Pancreas (tissue), 10 donors: ENCODE results near the gene FCN1. TPM values are rescaled to one million over a fixed set of nuclear protein-coding genes. Genes with fewer than 3 reads are reported as not detected.

Source experiments
- ATAC-seq, 4 donors: fragments of 200-7000 bp; cut with Tn5 transposase; one replicate each; pipeline versions ENCODE4 v1.8.0 to v1.9.1; 2020; ENCODE audit warnings: mild to moderate bottlenecking in 4 of 4, moderate library complexity in 4 of 4
- DNase-seq, 6 donors: peaks; one replicate each; pipeline ENCODE4 v3.0.0-alpha.2; 2020
- FAIRE-seq: peaks from 2 replicates; lab custom pipeline; 2012; peaks lifted over from hg19 to GRCh38; lab: Jason Lieb, UNC
- H3K27ac ChIP-seq, 4 donors: fragments of 200-600 bp; sonication (generic); 1 replicate in 3 of 4; 2 replicates in 1 of 4; pipeline versions ENCODE4 v1.5.0 to v1.8.0; 2020
- H3K27me3 ChIP-seq, 4 donors: fragments of 200-600 bp; one replicate each; pipeline ENCODE4 v1.8.0; 2021
- H3K36me3 ChIP-seq, 3 donors: fragments of 200-600 bp; sonication (generic) in 1 of 3; one replicate each; pipeline versions ENCODE4 v1.5.0 to v1.8.0; 2020 to 2021
- H3K4me1 ChIP-seq, 3 donors: fragments of 200-600 bp; one replicate each; pipeline ENCODE4 v1.8.0; 2021
- H3K4me3 ChIP-seq, 4 donors: fragments of 200-600 bp; sonication (generic) in 2 of 4; one replicate each; pipeline versions ENCODE4 v1.5.0 to v1.8.0; 2020 to 2021
- H3K9me3 ChIP-seq, 4 donors: fragments of 200-600 bp; one replicate each; pipeline ENCODE4 v1.8.0; 2021
- WGBS, 2 donors: extraction: QIAGEN DNeasy Blood & Tissue Kit; methylation state at CpG; one replicate each; pipeline ENCODE4 v1.1.7; 2013; 5-methylcytosine and 5-hydroxymethylcytosine counted together
- intact Hi-C, 3 donors: fragments of 100-400 bp; cut with DNase I; formaldehyde crosslinking; loops; one replicate each; pipeline versions ENCODE4 v1.11.1 to v1.14.2; 2022
- polyA plus RNA-seq, 2 donors: library from polyadenylated mRNA; stranded (reverse); fragments of 200-250 nt; gene quantifications; one replicate each; pipeline ENCODE4 v1.2.3, GENCODE V29; 2013
- total RNA-seq, 6 donors: library from RNA; stranded (reverse); fragmentation: NEBNext Ultra II Directional in 4 of 6; extraction: Animal tissue kit (Norgen Biotek cat#: 25700) in 4 of 6; gene quantifications; one replicate each; pipeline versions ENCODE4 v1.2.1 to v1.2.4, GENCODE V29; 2021 to 2023
- TF ChIP-seq, protein P1 (sequence below), 4 donors: fragments of 200-600 bp; sonication (generic) in 3 of 4; IDR thresholded peaks; one replicate each; pipeline versions ENCODE4 v1.5.0 to v1.8.0; 2021; ENCODE audit warnings: antibody characterized with exemption in 4 of 4
- donor health status: healthy with polysubstance abuse.
- donor health status: DM: no; HTN: no; CAD: no; lungs with moderate emphysema.
- donor health status: DM: no; HTN: no; CAD: no.
- donor health status: control.
- donor health status: control.
- donor health status: Bipolar disorder and iron deficiency.
- donor health status: DM: yes; HTN: yes; CAD: no.
- donor health status: DM: no; HTN: no; CAD: no.
- donor health status: DM: no; HTN: no; CAD: no.
- donor health status: DM: yes; HTN: yes; CAD: no.

Gene FCN1
- total and polyA plus RNA-seq, 8 donors = 0.32 to 6.2 (median 1.0) TPM

GRCh38 chr9:134871697-134872340 is 45.9 kb downstream of the FCN1 start:
- no peaks in the 10 kb centered on the region for H3K9me3 ChIP-seq
- FAIRE-seq (no peak), DNase-seq (no peak), ATAC-seq (peak in 1 of 4 donors; percentile 17)
- 56 to 61% methylated on average over 16 of the region's 16 CpGs for WGBS, 2 donors
- H3K36me3 ChIP-seq = no peaks in the 10 kb centered on the region
- H3K27me3 ChIP-seq = no peaks in the 10 kb centered on the region
- H3K4me3 ChIP-seq = no peak overlapping the region
- TF ChIP-seq, protein P1, sequence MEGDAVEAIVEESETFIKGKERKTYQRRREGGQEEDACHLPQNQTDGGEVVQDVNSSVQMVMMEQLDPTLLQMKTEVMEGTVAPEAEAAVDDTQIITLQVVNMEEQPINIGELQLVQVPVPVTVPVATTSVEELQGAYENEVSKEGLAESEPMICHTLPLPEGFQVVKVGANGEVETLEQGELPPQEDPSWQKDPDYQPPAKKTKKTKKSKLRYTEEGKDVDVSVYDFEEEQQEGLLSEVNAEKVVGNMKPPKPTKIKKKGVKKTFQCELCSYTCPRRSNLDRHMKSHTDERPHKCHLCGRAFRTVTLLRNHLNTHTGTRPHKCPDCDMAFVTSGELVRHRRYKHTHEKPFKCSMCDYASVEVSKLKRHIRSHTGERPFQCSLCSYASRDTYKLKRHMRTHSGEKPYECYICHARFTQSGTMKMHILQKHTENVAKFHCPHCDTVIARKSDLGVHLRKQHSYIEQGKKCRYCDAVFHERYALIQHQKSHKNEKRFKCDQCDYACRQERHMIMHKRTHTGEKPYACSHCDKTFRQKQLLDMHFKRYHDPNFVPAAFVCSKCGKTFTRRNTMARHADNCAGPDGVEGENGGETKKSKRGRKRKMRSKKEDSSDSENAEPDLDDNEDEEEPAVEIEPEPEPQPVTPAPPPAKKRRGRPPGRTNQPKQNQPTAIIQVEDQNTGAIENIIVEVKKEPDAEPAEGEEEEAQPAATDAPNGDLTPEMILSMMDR (IDR thresholded peaks at IDR 0.05) = no peak
- intact Hi-C loops = no loop called here
- H3K4me1 ChIP-seq = no peaks in the 10 kb centered on the region
- H3K27ac ChIP-seq = no peak overlapping the region

DNA sequence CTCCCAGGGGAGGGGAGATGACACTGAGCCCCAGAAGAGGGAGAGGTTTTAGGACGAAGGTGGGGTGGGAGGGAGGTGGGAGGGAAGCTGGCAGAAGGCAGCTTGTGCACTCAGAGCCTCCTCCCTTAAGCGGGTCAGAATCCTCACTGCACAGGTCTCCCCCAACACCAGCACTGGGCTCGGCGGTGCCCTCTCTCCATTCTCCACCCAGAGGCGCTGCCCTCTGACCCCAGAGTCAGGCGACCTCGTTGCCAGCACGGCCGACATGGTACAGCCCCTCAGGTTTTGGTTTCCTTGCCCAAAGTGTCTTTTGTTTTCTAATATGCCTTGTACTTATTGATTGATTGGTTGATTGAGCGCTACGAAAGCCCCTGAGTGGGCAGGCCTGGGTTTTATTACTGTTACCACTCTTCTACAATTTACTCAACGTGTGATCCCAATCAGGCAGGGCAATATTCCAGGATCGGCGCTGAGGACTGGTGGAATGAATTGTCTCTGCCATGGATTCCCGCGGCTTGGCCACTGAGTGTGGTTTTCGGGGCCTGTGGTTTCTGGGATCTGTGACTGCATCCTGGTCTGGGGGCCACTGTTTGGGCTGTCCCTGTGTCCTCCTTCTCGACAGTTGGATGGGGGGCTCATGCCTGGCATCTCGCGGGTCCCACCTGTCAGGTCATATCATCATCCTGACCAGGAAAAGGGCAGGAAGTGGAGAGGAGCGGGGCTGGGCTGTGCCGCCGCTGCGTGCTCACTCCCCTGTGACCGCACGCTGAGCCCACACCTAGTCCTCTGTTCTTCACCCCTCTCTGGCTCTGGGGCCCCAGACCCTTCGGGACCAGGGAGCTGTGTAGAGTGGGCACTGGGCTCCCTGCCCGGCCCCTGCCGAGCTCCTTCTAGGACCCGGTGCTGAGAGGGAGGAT is 46.7 kb downstream of the FCN1 start:
- TF ChIP-seq, protein P1 (IDR thresholded peaks at IDR 0.05) = no peak
- FAIRE-seq = no peak
- H3K9me3 ChIP-seq = no peaks in the 10 kb centered on the region
- DNase-seq = peak in 1 of 6 donors; percentile 26
- no peak overlapping the region for H3K27ac ChIP-seq
- no peak overlapping the region for H3K4me3 ChIP-seq
- no peaks in the 10 kb centered on the region for H3K4me1 ChIP-seq
- H3K27me3 ChIP-seq = no peaks in the 10 kb centered on the region
- ATAC-seq = no peak
- intact Hi-C loops = no loop called here
- 55 to 65% methylated on average over 28 to 30 of the region's 30 CpGs for WGBS, 2 donors
- H3K36me3 ChIP-seq = no peaks in the 10 kb centered on the region

GRCh38 chr9:134870301-134870694 is 47.4 kb downstream of the FCN1 start:
- FAIRE-seq (no peak), DNase-seq (no peak), ATAC-seq (no peak)
- H3K27ac ChIP-seq = no peak overlapping the region
- H3K27me3 ChIP-seq = no peaks in the 10 kb centered on the region
- H3K4me3 ChIP-seq = no peak overlapping the region
- intact Hi-C loops = no loop called here
- TF ChIP-seq, protein P1 (IDR thresholded peaks at IDR 0.05) = no peak
- H3K9me3 ChIP-seq = no peaks in the 10 kb centered on the region
- WGBS, 2 donors = 60 to 62% methylated on average over 10 to 11 of the region's 11 CpGs
- no peaks in the 10 kb centered on the region for H3K36me3 ChIP-seq
- no peaks in the 10 kb centered on the region for H3K4me1 ChIP-seq

- ATAC-seq (no peak), DNase-seq (no peak), FAIRE-seq (no peak)
- no peak overlapping the region for H3K4me3 ChIP-seq
- no peaks in the 10 kb centered on the region for H3K4me1 ChIP-seq
- 57 to 67% methylated on average over 17 of the region's 17 CpGs for WGBS, 2 donors
- intact Hi-C loops = no loop called here
- H3K36me3 ChIP-seq = no peaks in the 10 kb centered on the region
- no peak overlapping the region for H3K27ac ChIP-seq
- H3K27me3 ChIP-seq = no peaks in the 10 kb centered on the region
- H3K9me3 ChIP-seq = no peaks in the 10 kb centered on the region
- TF ChIP-seq, protein P1 (IDR thresholded peaks at IDR 0.05) = no peak
These were observed 48.0 kb downstream of the FCN1 start for GRCh38 chr9:134869554-134870300.
